ENCODE data around the gene NSUN4.

- no peak for TF ChIP-seq CTCF (IDR thresholded peaks at IDR 0.05 in 8 of 11, conservative IDR thresholded peaks at IDR 0.05 in 3 of 11)
- no peak for TF ChIP-seq POLR2A (IDR thresholded peaks at IDR 0.05)
Observed at GRCh38 chr1:46396441-46397398, 56.1 kb downstream of the NSUN4 start.

Data from spleen (tissue), 7 donors.